ENCODE results near the gene NDUFA7.
"Not testable (repeated sequence)": the region's sequence is repeated elsewhere in the genome, so short reads cannot be mapped to it uniquely, and the experiment has no call there.

The NDUFA7 gene

DNA sequence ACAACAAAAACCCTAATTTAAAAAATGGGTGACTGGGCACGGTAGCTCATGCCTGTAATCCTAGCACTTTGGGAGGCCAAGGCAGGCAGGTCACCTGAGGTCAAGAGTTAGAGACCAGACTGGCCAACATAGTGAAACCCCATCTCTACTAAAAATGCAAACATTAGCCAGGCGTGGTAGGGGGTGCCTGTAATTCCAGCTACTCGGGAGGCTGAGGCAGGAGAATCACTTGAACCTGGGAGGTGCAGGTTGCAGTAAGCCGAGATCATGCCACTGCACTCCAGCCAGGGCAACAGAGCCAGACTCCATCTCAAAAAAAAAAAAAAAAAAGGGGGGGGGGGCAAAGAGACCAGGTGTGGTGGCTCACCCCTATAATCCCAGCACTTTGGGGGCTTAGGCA is 56.9 kb downstream of the NDUFA7 start:
- not testable (repeated sequence) for DNase-seq (ENCODE audit: low read depth in 2 of 2)

GRCh38 chr19:8262431-8262830 is 58.7 kb downstream of the NDUFA7 start:
- no peak for DNase-seq (ENCODE audit: low read depth in 2 of 2)

GRCh38 chr19:8261881-8262280 is 59.3 kb downstream of the NDUFA7 start:
- no peak for DNase-seq (ENCODE audit: low read depth in 2 of 2)

- DNase-seq (ENCODE audit: low read depth in 2 of 2) = no peak
Observed at GRCh38 chr19:8261347-8261746, 59.8 kb downstream of the NDUFA7 start.

Data from stimulated activated CD4-positive, alpha-beta T cell treated with anti-CD3 and anti-CD28 coated beads, Interleukin-12 subunit alpha, Interleukin-12 subunit beta, amount 100 ng/mL, for 24 hours (primary cell).